ENCODE data around the gene SOX10.
A peak's percentile ranks its signal among the peaks of the same experiment; 100 is the strongest.

The SOX10 gene

GRCh38 chr22:37933711-37934376 is 50.5 kb downstream of the SOX10 start (continued):
- TF ChIP-seq, protein P1, sequence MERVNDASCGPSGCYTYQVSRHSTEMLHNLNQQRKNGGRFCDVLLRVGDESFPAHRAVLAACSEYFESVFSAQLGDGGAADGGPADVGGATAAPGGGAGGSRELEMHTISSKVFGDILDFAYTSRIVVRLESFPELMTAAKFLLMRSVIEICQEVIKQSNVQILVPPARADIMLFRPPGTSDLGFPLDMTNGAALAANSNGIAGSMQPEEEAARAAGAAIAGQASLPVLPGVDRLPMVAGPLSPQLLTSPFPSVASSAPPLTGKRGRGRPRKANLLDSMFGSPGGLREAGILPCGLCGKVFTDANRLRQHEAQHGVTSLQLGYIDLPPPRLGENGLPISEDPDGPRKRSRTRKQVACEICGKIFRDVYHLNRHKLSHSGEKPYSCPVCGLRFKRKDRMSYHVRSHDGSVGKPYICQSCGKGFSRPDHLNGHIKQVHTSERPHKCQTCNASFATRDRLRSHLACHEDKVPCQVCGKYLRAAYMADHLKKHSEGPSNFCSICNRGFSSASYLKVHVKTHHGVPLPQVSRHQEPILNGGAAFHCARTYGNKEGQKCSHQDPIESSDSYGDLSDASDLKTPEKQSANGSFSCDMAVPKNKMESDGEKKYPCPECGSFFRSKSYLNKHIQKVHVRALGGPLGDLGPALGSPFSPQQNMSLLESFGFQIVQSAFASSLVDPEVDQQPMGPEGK (tag by site-specific recombination; IDR thresholded peaks at IDR 0.05), result peak; percentile 93
- TF ChIP-seq ZNF19 (tag by site-specific recombination; IDR thresholded peaks at IDR 0.05; ENCODE audit: low read depth), result no peak
- TF ChIP-seq ZNF658 (tag by site-specific recombination; IDR thresholded peaks at IDR 0.05), result no peak
- TF ChIP-seq ZNF223 (tag by site-specific recombination; IDR thresholded peaks at IDR 0.05), result no peak
- TF ChIP-seq ZNF571 (tag by site-specific recombination; IDR thresholded peaks at IDR 0.05), result no peak
- TF ChIP-seq ZNF146 (tag by site-specific recombination; IDR thresholded peaks at IDR 0.05), result no peak
- TF ChIP-seq GLI4 (tag by site-specific recombination; IDR thresholded peaks at IDR 0.05), result no peak
- no peak; the same call in 1 of the 2 replicates for TF ChIP-seq ZNF423 (tag by site-specific recombination; IDR thresholded peaks at IDR 0.05)
- TF ChIP-seq ZNF114 (tag by site-specific recombination; IDR thresholded peaks at IDR 0.05), result no peak
- TF ChIP-seq ZNF214 (tag by site-specific recombination; IDR thresholded peaks at IDR 0.05; ENCODE audit: borderline replicate concordance), result no peak
- no peak for TF ChIP-seq ZFP41 (tag by site-specific recombination; IDR thresholded peaks at IDR 0.05; ENCODE audit: borderline replicate concordance)
- TF ChIP-seq ZBTB17 (tag by site-specific recombination; IDR thresholded peaks at IDR 0.05), result peak; percentile 64; the same call in 1 of the 2 replicates
- no peak for TF ChIP-seq ELK4 (IDR thresholded peaks at IDR 0.05; ENCODE audit: borderline replicate concordance, low read depth, low read length)
- no peak for TF ChIP-seq ZNF302 (tag by site-specific recombination; IDR thresholded peaks at IDR 0.05; ENCODE audit: low read depth)
- TF ChIP-seq ZNF350 (tag by site-specific recombination; IDR thresholded peaks at IDR 0.05), result no peak
- peak; percentile 89 for TF ChIP-seq GLIS2 (tag by site-specific recombination; IDR thresholded peaks at IDR 0.05)
- TF ChIP-seq ZBTB21 (tag by site-specific recombination; IDR thresholded peaks at IDR 0.05), result 0 out of 2 replicates have a peak, but pooled peaks have one; percentile 47
- 0 out of 2 replicates have a peak, but pooled peaks have one; percentile 28 for TF ChIP-seq ZNF501 (tag by site-specific recombination; IDR thresholded peaks at IDR 0.05)
- no peak for TF ChIP-seq ZBTB1 (tag by site-specific recombination; IDR thresholded peaks at IDR 0.05)
- TF ChIP-seq ZNF544 (tag by site-specific recombination; IDR thresholded peaks at IDR 0.05), result no peak
- peak; percentile 97 for TF ChIP-seq KLF9 (tag by site-specific recombination; IDR thresholded peaks at IDR 0.05; ENCODE audit: low read depth)
- TF ChIP-seq ZSCAN5A (tag by site-specific recombination; IDR thresholded peaks at IDR 0.05), result no peak
- no peak for TF ChIP-seq ZNF37A (tag by site-specific recombination; IDR thresholded peaks at IDR 0.05)
- no peak for TF ChIP-seq ZNF132 (tag by site-specific recombination; IDR thresholded peaks at IDR 0.05; ENCODE audit: borderline replicate concordance)
- TF ChIP-seq ZNF202 (tag by site-specific recombination; IDR thresholded peaks at IDR 0.05; ENCODE audit: borderline replicate concordance), result no peak
- TF ChIP-seq ZNF157 (tag by site-specific recombination; IDR thresholded peaks at IDR 0.05), result no peak
- TF ChIP-seq ZNF354C (tag by site-specific recombination; IDR thresholded peaks at IDR 0.05; ENCODE audit: borderline replicate concordance, low read depth), result no peak
- TF ChIP-seq ZNF24 (tag by site-specific recombination; IDR thresholded peaks at IDR 0.05), result no peak
- peak; percentile 54; the same call in 1 of the 2 replicates for TF ChIP-seq ZNF792 (tag by site-specific recombination; IDR thresholded peaks at IDR 0.05)
- TF ChIP-seq ZBTB7A (tag by site-specific recombination; IDR thresholded peaks at IDR 0.05; ENCODE audit: low read depth), result no peak
- no peak for TF ChIP-seq ZNF621 (tag by site-specific recombination; IDR thresholded peaks at IDR 0.05)
- 0 out of 2 replicates have a peak, but pooled peaks have one; percentile 75 for TF ChIP-seq ZNF701 (tag by site-specific recombination; IDR thresholded peaks at IDR 0.05)
- no peak for TF ChIP-seq ZNF155 (tag by site-specific recombination; IDR thresholded peaks at IDR 0.05)
- no peak for TF ChIP-seq ZBTB20 (tag by site-specific recombination; IDR thresholded peaks at IDR 0.05)
- TF ChIP-seq ZNF488 (tag by site-specific recombination; IDR thresholded peaks at IDR 0.05), result no peak
- no peak for TF ChIP-seq ZNF626 (tag by site-specific recombination; IDR thresholded peaks at IDR 0.05)
